DMS114 treated with DMSO at 0.1 percent for 48 hours (cell line): ENCODE data around the gene NBL1.

Source experiments
- DNase-seq: peaks from one replicate; lab custom pipeline; 2025; ENCODE audit not compliant: unreplicated experiment; lab: John Stamatoyannopoulos, UW

NBL1 gene

DNA sequence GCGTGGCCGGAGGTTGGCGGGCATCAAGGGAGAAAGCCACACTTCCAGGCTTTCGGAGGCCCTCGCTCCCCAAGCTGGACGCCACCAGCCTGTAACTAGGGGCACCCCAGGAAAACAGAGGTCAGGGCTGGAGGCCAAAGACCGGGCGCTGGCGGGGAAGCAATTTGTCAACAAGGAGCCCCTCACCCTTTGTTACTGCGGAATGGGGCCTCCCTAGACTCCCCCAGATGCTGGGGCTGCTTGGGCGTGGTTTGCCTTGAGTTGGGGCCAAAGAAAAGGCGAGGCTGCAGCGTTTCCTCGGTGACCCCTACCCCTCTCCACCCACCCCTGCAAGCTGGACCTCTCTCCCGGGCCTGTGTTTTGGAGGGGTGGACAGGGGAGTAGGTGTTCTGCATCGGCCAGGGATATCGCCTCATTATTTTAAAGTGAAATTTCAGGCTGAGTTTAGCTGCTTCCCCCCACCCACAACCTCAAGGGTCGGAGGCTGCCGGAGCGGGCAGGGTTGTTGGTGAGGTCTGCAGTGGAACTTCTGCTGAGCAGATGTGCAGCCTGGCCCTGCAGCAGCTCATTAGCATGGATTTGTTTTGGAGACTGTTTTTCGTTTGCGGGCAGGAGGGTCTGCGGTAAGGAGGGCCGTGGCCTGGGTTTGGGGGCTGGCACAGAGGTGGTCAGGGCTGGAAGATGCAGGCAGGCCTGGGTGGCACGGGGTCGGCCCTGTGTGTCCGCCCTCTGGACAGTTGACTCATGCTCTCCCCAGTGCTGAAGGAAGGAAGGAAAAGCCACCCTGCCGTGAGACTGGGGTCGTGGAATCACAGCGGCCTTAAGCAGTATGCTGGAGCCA is 1.5 kb downstream of the NBL1 start:
- no peak for DNase-seq

DNA sequence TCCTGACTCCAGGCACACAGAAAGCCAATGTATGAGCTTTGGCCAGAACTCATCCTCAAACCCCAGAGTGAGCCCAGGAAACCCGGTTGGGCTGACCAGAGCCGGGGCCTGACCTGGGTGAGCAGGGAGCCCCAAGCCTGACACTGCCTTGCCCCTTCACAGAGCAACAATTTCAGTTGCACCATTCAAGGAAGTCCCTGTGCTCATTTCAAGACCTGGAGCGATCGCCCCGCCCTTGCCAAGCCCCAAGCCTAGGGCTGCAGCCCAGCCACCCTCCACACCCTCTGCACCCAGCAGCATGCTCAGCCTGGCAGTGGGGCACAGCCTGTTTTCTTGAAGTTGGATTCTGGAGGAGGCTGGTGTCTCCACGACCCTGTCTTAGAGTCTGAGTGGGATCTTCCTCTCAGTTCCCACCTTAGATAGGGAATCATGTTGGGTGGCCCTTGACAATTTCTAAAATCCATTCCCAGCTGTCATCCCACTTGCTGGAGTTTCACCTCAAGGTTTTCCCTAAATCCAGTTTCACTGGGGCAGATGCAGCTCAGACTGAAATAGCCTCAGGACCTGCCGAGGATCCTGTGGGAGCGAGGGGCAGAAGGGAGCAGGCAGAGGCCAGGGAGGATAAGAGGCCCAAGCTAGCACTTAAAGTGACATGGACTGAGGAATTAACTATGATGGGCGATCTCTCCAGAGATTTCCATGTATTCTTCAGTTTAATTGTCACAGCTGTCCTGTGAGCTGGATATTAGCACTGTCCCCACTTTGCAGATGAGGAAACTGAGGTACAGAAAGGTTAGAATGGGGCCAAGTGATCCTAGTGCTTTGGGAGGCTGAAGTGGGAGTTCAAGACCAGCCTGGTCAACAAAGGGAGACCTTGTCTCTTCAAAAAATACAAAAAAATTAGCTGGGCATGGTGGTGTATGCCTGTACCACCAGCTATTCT is 2.5 kb downstream of the NBL1 start:
- no peak for DNase-seq

DNA sequence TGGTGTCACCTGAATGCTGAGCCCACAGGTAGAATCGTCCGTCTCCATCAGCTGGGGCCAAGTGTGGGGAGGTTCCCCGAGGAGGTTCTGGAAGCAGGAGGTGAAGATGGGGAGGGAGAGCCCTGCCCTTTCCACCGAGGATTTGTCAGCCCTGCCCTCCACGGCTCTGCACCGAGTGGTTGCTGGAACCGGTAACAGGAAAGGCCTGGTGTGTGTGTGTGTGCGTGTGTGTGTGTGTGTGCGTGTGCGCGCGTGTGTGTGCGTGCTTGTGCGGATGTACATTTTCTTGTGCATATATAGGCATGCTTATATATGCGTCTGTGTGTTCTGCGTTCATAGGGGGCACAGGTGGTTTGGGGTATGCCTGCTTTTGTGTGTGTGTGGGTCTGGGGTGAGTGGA is 3.5 kb downstream of the NBL1 start:
- no peak for DNase-seq

DNA sequence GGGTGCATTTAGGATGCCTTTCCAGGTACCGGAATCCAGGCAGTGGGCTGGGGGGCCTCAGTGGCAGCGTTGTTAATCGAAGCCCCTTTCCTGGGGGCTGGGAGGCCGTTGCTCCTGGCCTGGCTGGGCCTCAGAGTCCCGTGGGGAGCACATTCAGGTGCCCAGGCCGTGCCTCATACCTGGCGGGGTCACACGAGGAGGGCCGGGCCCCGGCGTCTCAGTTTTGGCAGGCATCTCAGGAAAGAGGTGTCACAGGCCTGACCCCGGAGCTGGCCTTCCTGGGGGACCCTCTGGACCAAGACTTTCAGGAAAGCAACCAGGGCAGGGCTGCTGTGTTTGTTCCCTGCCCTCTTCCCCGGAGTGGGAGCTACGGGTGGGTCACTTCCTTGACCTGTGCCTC is 4.1 kb downstream of the NBL1 start:
- DNase-seq: no peak

DNA sequence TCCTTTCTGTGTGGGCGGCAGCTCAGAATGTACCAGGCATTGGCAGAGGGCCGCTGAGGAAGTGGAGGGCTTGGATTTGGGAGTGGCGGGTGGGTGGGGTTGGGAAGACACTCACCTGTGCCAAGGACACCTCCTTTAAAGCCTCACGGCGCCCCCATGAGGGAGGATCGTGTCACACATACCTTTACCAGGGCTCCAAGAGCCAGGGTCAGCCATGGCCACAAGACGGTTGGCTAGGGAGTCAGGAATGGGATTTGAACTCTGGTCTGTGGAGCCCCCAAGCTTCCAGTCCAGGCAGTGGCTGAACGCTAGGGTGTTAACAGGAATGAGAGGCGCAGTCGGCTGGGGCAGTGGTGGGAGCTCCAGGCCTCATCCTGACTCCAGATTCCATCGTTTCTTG is 4.6 kb downstream of the NBL1 start:
- no peak for DNase-seq

DNA sequence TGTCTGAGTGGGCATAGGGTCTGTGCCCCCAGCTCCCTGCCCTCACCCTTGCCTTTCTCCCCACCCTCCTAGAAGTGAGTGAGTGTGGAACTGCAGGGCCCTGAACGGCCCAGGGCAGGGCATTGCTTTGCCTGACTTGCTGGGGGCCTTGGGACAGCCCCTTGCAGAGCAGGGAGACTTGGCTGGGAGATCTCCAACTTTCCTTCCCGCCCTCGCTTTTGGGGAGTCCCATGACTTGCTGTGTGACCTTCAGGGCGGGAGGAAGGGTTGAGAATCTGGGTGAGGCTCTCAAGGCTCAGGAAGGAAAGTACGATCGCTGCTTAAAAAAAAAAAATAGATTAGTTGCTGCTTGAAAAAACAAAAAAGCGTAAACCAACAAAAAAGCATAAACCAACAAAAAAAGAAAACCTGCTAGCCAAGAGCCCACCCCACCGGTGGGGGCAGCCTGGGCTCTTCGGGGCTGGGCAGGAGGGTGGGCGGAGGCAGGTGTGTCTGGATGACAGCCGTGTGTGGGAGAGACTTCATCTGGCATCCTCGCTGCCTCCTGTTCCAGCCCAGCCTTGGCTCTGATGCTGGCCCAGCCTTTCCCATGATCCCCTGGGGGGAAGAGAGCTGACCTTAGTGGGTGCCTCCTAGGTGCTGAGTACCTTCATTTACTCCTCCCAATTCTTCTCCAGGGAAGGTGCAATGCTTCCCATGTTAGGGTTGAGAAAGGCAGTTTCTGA is 6.5 kb downstream of the NBL1 start:
- DNase-seq: no peak

DNA sequence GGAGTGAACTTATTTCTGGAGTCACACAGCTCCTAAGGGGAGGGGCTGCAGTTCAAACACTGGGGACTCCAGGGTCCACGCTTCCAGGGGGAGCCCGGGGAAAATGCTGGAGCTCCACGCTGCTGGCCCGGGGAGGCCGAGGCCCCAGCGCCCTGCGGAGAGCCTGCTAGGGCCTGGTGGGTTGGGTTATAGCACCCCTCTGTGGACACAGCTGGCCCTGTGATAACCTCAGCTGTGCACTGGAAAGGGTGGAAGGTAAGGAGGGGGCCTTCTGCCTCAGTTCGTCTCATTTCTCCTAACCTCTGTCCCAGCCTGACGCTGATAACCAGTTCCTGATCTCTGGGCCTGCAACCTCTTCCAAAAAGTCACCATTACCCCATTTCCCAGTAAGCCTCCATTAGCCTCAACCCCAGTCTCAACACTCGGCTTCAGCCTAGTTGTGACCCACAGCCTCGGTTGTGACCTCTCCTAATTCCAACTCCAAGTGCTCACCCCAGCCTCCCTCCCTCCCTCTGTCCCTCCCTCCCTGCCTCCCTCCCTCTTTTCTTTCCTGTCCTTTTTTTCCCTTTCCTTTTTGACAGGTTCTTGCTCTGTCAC is 7.1 kb downstream of the NBL1 start:
- DNase-seq: no peak

DNA sequence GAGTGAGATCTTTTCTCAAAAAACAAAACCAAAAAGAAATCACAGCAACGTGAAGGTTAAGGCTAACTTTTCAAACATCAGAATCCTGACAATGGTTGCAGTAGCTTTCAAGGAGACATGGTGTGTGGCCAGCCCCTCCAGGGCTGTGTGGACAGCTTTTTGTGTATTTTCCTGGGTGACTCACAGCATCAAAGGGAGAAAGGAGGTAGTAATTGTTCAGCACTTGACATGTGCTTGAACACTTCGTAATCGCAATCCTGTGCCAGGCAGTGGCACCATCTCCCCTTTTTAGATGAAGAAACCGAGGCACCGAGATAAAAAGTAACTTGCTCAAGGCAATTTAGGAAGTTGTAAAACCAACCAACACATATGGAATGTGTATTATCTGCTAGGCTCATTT is 10.3 kb downstream of the NBL1 start:
- DNase-seq: no peak

DNA sequence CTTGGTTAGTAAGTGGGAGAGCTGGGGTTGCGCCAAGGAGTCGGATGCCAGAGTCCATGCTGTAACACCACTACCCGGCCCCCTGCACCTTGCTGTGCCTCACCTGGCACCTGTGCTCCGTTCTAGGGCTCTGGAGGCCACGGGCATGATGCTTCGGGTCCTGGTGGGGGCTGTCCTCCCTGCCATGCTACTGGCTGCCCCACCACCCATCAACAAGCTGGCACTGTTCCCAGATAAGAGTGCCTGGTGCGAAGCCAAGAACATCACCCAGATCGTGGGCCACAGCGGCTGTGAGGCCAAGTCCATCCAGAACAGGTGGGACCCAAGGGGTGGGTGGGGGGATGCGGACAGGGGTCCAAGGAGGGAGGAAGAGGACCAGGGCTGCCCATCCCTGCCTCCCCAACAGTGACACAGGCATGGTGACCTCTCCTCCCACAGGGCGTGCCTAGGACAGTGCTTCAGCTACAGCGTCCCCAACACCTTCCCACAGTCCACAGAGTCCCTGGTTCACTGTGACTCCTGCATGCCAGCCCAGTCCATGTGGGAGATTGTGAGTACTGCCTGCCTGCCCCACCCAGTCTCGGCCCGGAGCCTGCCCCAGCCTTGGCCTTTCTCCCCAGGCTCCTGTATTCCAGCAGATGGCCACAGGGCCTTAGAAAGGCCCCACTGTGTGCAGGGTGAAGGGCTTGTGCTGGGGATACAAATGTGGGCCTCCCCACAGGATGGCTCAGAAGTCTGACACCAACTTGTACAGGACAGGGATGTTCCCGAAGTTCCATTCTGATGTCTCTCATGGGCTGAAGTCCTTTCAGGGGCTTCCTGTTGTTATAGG is 11.0 kb downstream of the NBL1 start:
- DNase-seq: no peak

DNA sequence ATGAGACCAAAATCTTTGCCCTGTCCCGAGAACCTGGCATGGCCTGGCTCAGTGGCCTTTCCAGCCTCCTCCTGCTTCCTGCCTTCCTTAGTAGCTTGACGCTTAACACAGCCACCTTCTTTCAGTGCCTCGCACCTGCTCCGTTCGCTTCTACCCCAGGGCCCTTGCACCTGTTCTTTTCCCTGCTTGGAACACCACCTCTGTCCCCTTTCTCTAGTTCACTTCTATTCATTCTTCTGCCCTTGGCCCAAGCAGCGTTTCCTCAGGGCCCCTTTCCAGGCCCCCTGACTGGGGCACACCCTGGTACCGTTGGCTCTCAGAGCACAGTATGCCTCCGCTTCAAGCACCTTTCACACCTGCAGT is 11.6 kb downstream of the NBL1 start:
- no peak for DNase-seq

DNA sequence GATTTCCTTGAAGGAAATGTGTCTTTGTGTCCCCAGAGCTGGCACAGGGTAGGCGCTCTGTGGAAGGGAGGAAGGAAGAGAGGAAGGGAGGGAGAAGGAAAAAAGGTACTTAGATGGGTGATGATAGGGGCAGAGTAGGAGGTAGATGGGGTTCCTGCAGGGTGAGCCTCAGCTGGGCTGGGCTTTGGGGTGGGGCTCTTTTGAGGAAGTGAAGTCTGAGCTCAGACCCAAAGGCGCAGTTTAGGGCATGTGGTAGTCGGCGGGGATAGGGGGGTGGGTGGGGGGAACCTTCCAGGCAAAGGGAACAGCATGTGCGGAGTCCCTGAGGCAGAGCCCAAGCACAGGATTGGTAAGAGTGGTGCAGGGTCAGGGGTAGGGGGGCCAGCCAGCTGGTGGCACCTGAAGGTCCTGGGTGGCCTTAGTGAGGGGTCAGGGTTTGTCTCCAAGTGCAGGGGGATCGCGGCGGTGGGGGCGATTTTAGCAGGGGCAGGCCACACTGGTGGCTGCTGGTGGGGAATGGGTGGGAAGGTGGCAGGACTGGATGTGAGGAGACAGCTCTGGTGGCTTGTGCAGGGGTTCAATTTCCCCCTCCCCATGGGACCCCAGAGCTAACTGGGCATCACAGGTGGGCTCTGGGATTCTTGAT is 12.1 kb downstream of the NBL1 start:
- no peak for DNase-seq

DNA sequence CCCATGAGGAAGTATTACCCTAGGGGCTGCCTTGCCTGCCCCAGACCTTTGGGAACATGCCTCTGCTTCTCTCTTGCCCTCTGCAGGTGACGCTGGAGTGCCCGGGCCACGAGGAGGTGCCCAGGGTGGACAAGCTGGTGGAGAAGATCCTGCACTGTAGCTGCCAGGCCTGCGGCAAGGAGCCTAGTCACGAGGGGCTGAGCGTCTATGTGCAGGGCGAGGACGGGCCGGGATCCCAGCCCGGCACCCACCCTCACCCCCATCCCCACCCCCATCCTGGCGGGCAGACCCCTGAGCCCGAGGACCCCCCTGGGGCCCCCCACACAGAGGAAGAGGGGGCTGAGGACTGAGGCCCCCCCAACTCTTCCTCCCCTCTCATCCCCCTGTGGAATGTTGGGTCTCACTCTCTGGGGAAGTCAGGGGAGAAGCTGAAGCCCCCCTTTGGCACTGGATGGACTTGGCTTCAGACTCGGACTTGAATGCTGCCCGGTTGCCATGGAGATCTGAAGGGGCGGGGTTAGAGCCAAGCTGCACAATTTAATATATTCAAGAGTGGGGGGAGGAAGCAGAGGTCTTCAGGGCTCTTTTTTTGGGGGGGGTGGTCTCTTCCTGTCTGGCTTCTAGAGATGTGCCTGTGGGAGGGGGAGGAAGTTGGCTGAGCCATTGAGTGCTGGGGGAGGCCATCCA is 12.8 kb downstream of the NBL1 start:
- DNase-seq: no peak

DNA sequence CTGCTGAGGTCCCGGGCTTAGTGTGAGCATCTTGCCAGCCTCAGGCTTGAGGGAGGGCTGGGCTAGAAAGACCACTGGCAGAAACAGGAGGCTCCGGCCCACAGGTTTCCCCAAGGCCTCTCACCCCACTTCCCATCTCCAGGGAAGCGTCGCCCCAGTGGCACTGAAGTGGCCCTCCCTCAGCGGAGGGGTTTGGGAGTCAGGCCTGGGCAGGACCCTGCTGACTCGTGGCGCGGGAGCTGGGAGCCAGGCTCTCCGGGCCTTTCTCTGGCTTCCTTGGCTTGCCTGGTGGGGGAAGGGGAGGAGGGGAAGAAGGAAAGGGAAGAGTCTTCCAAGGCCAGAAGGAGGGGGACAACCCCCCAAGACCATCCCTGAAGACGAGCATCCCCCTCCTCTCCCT is 13.4 kb downstream of the NBL1 start:
- DNase-seq: no peak

DNA sequence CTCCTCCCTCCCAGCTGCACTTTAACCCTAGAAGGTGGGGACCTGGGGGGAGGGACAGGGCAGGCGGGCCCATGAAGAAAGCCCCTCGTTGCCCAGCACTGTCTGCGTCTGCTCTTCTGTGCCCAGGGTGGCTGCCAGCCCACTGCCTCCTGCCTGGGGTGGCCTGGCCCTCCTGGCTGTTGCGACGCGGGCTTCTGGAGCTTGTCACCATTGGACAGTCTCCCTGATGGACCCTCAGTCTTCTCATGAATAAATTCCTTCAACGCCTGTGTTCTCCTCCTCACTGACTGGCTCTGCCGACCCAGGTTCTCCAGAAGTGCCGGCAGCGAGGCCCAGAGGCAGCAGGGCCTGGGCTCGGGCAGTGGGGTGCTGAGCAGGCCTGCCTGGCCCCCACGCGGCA is 14.1 kb downstream of the NBL1 start:
- no peak for DNase-seq

DNA sequence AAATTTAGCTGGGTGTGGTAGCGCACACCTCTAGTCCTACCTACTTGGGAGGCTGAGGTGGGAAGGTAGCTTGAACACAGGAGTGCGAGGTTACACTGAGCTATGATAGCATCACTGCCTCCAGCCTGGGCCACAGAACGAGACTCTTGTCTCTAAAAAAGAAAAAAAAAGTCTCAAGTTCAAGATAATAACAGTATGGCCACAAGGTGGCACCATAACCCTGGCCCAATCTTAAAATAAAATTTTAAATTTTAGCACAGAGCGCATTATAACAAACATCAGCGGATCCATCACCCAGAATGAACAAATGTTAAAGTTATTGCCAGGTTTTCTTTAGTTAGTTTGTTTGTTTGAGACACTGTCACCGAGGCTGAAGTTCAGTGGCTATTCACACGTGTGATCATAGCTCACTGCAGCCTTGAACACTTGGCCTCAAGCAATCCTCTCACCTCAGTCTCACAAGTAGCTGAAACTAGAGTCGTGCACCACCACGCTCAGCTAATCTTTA is 17.7 kb downstream of the NBL1 start:
- DNase-seq: peak; percentile 61

DNA sequence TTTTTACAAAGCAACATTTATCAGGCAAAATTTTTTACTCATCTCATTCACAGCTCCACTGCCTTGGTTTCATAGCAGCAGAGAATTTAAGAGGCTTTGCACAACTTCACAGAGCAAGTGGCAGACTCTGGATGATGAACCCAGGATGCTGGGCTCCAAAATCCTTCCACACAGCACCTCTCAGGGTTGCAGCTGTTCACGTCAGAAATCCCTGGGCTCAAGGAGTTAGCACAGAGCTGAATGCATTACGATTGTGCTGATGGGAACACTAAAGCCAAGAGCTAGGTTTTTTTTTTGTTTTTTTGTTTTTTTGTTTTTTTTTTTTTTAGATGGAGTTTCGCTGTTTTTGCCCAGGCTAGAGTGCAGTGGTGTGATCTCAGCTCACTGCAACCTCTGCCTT is 18.2 kb downstream of the NBL1 start:
- no peak for DNase-seq

DNA sequence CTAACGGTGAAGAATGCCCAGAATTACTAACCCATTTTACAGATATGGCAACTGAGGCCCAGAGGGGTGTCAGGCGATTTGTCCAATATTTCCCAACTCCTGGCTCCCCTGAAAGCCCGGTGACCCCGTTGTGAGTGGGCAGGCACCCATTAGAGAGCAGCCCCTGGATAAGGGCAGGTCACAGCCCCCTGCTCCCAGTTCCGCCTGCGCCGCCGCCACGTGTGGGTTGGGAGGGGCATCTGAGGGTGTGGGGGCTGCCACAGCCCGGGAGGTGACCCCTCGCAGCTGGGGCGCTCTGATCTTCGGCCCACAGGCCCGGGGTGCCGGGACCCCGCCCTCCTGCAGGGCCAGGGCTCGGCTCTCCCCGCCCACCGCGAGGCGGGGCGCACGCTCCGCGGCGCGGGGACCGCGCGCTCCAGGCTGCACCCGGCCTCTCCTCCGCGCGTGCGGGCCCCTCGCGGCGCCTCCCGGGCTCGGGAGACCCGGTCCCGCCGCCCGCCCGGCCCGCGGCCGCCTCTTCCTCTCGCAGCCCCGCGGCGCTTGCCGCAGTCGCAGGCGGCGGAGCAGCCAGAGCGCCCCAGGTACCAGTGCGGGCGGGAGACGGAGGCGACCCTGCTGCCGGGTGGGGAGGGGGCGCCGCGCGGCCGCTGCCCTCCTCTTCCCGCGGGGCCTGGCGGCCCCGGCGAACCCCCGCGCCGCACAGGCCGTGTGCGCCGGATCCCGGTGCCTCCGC is 20.5 kb downstream of the NBL1 start, which contains the start of gene HTR6:
Gene HTR6, plus strand, starts transcription at position 423 of the 733 bp plus-strand sequence. CDS start 879 bp downstream, outside the sequence.
- DNase-seq: no peak

DNA sequence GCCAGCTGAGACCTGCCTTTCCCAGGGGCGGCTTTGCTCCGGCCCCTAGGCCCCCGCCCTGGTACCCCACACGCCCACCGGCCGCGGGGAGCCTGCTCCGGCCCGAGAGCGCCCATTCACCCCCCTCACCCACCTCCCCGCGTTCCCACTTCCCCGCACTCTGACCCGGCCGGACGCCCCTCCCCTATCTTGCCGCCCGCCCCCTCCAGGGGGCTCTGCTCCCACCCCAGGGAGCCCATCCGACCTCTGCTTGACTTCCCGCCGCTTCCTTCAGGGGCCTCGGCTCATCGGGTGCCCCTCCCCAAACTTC is 21.0 kb downstream of the NBL1 start:
- no peak for DNase-seq
